H1 (cell line): ENCODE data around the gene CHMP4B. TPM values are rescaled to one million over a fixed set of nuclear protein-coding genes. Genes with fewer than 3 reads are reported as not detected.
A peak's percentile ranks its signal among the peaks of the same experiment; 100 is the strongest.

Source experiments
- CTCF ChIA-PET: fragments of 300-600 bp; sonication (Branson Sonifier 250); formaldehyde crosslinking; loops from one replicate; lab custom pipeline; 2021; ENCODE audit not compliant: partially characterized antibody; lab: Charles Lee
- POLR2A ChIA-PET: fragments of 300-600 bp; sonication (Branson Sonifier 250); formaldehyde crosslinking; loops from one replicate; lab custom pipeline; 2021; ENCODE audit warnings: inconsistent platforms; ENCODE audit not compliant: partially characterized antibody; lab: Charles Lee
- DNase-seq, 2 experiments: peaks; one replicate each; pipeline versions ENCODE4 v3.0.0 to v3.0.0-alpha.2; 2010 to 2022; ENCODE audit warnings: low spot score in 2 of 2, low read depth in 1 of 2, mixed read lengths in 1 of 2
- FAIRE-seq: peaks from 2 replicates; lab custom pipeline; 2011; peaks lifted over from hg19 to GRCh38; lab: Jason Lieb, UNC
- H2AFZ ChIP-seq: 2 replicates; pipeline ENCODE4 v1.8.1; 2012; ENCODE audit warnings: low read length, inconsistent platforms
- H2AK5ac ChIP-seq: 2 replicates; pipeline ENCODE4 v1.6.1; 2013; ENCODE audit warnings: low read depth, low read length
- H2BK120ac ChIP-seq: replicated peaks from 2 replicates; pipeline ENCODE3; 2013; ENCODE audit warnings: low read depth, low read length, inconsistent platforms
- H2BK12ac ChIP-seq: 2 replicates; pipeline ENCODE4 v1.6.1; 2013; ENCODE audit warnings: low read depth, low read length
- H2BK15ac ChIP-seq: 2 replicates; pipeline ENCODE4 v1.6.1; 2013; ENCODE audit warnings: low read length
- H2BK20ac ChIP-seq: 2 replicates; pipeline ENCODE4 v1.6.1; 2013; ENCODE audit warnings: low read length
- H2BK5ac ChIP-seq: 2 replicates; pipeline ENCODE4 v1.6.1; 2013; ENCODE audit warnings: low read depth, low read length
- H3K14ac ChIP-seq: 2 replicates; pipeline ENCODE4 v1.6.1; 2013; ENCODE audit warnings: inconsistent platforms; ENCODE audit not compliant: insufficient read length
- H3K18ac ChIP-seq: 2 replicates; pipeline ENCODE4 v1.6.1; 2013; ENCODE audit warnings: low read length; ENCODE audit errors: extremely low read depth
- H3K23ac ChIP-seq: 2 replicates; pipeline ENCODE4 v1.6.1; 2013; ENCODE audit warnings: inconsistent platforms; ENCODE audit not compliant: insufficient read length
- H3K23me2 ChIP-seq: 2 replicates; pipeline ENCODE4 v1.6.1; 2013; ENCODE audit warnings: low read depth, low read length
- H3K27ac ChIP-seq: 2 replicates; pipeline ENCODE4 v1.6.1; 2011; ENCODE audit warnings: low read depth, low read length, inconsistent platforms
- H3K27me3 ChIP-seq, 4 experiments: replicated peaks in 1 of 4; 1 replicate in 1 of 4; 2 replicates in 3 of 4; pipeline versions ENCODE4 v1.6.1 to v1.8.1; 2011 to 2013; ENCODE audit warnings: low read length in 3 of 4, mild to moderate bottlenecking in 3 of 4, inconsistent platforms in 2 of 4, mixed read lengths in 2 of 4, moderate library complexity in 1 of 4; ENCODE audit not compliant: control insufficient read depth in 3 of 4, insufficient read depth in 3 of 4; ENCODE audit errors: extremely low read depth in 1 of 4
- H3K36me3 ChIP-seq, 4 experiments: 2 replicates each; pipeline versions ENCODE4 v1.6.1 to v1.8.1; 2011 to 2013; ENCODE audit warnings: mild to moderate bottlenecking in 4 of 4, low read length in 3 of 4, moderate library complexity in 2 of 4, control low read depth in 1 of 4, inconsistent platforms in 1 of 4; ENCODE audit not compliant: insufficient read depth in 4 of 4, control insufficient read depth in 2 of 4
- H3K4ac ChIP-seq: replicated peaks from 2 replicates; pipeline ENCODE3; 2013; ENCODE audit warnings: low read length, low read depth, mixed read lengths, inconsistent platforms; ENCODE audit not compliant: insufficient read length
- H3K4me1 ChIP-seq, 4 experiments: replicated peaks in 1 of 4; 1 replicate in 1 of 4; 2 replicates in 3 of 4; pipeline versions ENCODE4 v1.6.1 to v1.8.1; 2011 to 2013; ENCODE audit warnings: low read length in 3 of 4, inconsistent platforms in 2 of 4, mixed read lengths in 1 of 4; ENCODE audit not compliant: insufficient read depth in 4 of 4, control insufficient read depth in 3 of 4
- H3K4me2 ChIP-seq, 2 experiments: 2 replicates each; pipeline versions ENCODE4 v1.6.1 to v1.8.1; 2011 to 2013; ENCODE audit warnings: low read depth in 2 of 2, low read length in 2 of 2, control low read depth in 1 of 2, inconsistent platforms in 1 of 2, mild to moderate bottlenecking in 1 of 2; ENCODE audit not compliant: insufficient read depth in 1 of 2
- H3K4me3 ChIP-seq, 4 experiments: fragments of 200-600, 300-600 bp in 1 of 4; sonication (generic), shearing (Covaris generic), sonication (Bioruptor Twin) in 1 of 4; 2 replicates each; pipeline versions ENCODE4 v1.5.1 to v1.8.1; 2011 to 2016; ENCODE audit warnings: low read length in 4 of 4, low read depth in 3 of 4, control low read depth in 2 of 4, inconsistent platforms in 2 of 4, mild to moderate bottlenecking in 2 of 4, mixed read lengths in 1 of 4, moderate library complexity in 1 of 4; ENCODE audit not compliant: insufficient read depth in 2 of 4; ENCODE audit errors: extremely low read depth in 1 of 4
- H3K56ac ChIP-seq: replicated peaks from 2 replicates; pipeline ENCODE3; 2013; ENCODE audit warnings: low read depth, mild to moderate bottlenecking, mixed read lengths, low read length, inconsistent platforms; ENCODE audit not compliant: insufficient read length
- H3K79me1 ChIP-seq: 2 replicates; pipeline ENCODE4 v1.6.1; 2013; ENCODE audit warnings: low read depth, low read length, control low read depth
- H3K79me2 ChIP-seq, 2 experiments: 2 replicates each; pipeline versions ENCODE4 v1.6.1 to v1.8.1; 2012 to 2013; ENCODE audit warnings: low read length in 2 of 2, mild to moderate bottlenecking in 2 of 2, inconsistent platforms in 1 of 2; ENCODE audit not compliant: insufficient read depth in 2 of 2, control insufficient read depth in 1 of 2
- H3K9ac ChIP-seq, 4 experiments: replicated peaks in 1 of 4; 1 replicate in 1 of 4; 2 replicates in 3 of 4; pipeline versions ENCODE4 v1.6.1 to v1.8.1; 2011 to 2013; ENCODE audit warnings: low read depth in 3 of 4, low read length in 3 of 4, control low read depth in 2 of 4, mild to moderate bottlenecking in 2 of 4, moderate library complexity in 2 of 4, inconsistent platforms in 1 of 4; ENCODE audit errors: extremely low read depth in 1 of 4
- H3K9me3 ChIP-seq, 2 experiments: 2 replicates each; pipeline versions ENCODE4 v1.6.1 to v1.8.1; 2012 to 2013; ENCODE audit warnings: mild to moderate bottlenecking in 2 of 2, moderate library complexity in 2 of 2, control low read depth in 1 of 2, inconsistent platforms in 1 of 2, low read depth in 1 of 2, low read length in 1 of 2, mixed read lengths in 1 of 2; ENCODE audit not compliant: insufficient read depth in 2 of 2
- H4K20me1 ChIP-seq, 2 experiments: replicated peaks in 1 of 2; 2 replicates each; pipeline versions ENCODE3 to v1.8.1; 2011 to 2013; ENCODE audit warnings: inconsistent platforms in 2 of 2, low read length in 2 of 2, mild to moderate bottlenecking in 1 of 2; ENCODE audit not compliant: insufficient read depth in 2 of 2, control insufficient read depth in 1 of 2
- H4K5ac ChIP-seq: 2 replicates; pipeline ENCODE4 v1.6.1; 2013; ENCODE audit warnings: low read length, low read depth, mixed read lengths, inconsistent platforms; ENCODE audit not compliant: insufficient read length
- H4K8ac ChIP-seq: 2 replicates; pipeline ENCODE4 v1.8.0; 2013; ENCODE audit warnings: mild to moderate bottlenecking, moderate library complexity, low read length, inconsistent platforms; ENCODE audit not compliant: insufficient read depth; ENCODE audit errors: extremely low read depth
- H4K91ac ChIP-seq: replicated peaks from 2 replicates; pipeline ENCODE3; 2013; ENCODE audit warnings: low read length, mixed read lengths, inconsistent platforms; ENCODE audit not compliant: insufficient read length
- ATF2 ChIP-seq: IDR thresholded peaks from 2 replicates; pipeline ENCODE4 v1.6.1; 2012; ENCODE audit warnings: low read length, inconsistent platforms
- CREB1 ChIP-seq: IDR thresholded peaks from 2 replicates; pipeline ENCODE4 v1.6.1; 2012; ENCODE audit warnings: inconsistent platforms
- EP300 ChIP-seq, 2 experiments: IDR thresholded peaks; 1 replicate in 1 of 2; 2 replicates in 1 of 2; pipeline ENCODE4 v1.6.1; 2011 to 2012; ENCODE audit warnings: low read depth in 2 of 2, low read length in 2 of 2, mild to moderate bottlenecking in 2 of 2, borderline replicate concordance in 1 of 2, inconsistent platforms in 1 of 2, moderate library complexity in 1 of 2
- GABPA ChIP-seq: IDR thresholded peaks from 2 replicates; pipeline ENCODE4 v1.6.1; 2011; ENCODE audit warnings: mild to moderate bottlenecking, low read length, moderate library complexity, borderline replicate concordance; ENCODE audit not compliant: insufficient read depth
- HDAC6 ChIP-seq: IDR thresholded peaks from one replicate; pipeline ENCODE4 v1.7.1; 2012; ENCODE audit warnings: low read depth, mild to moderate bottlenecking, inconsistent platforms, low read length, moderate library complexity
- JUN ChIP-seq: IDR thresholded peaks from 2 replicates; pipeline ENCODE4 v1.6.1; 2011; ENCODE audit warnings: low read depth, mild to moderate bottlenecking, improper control_type of control experiment, low read length
- MAX ChIP-seq: IDR thresholded peaks from 2 replicates; pipeline ENCODE4 v1.6.1; 2012; ENCODE audit warnings: inconsistent platforms
- POLR2A ChIP-seq, 2 experiments: IDR thresholded peaks; 1 replicate in 1 of 2; 2 replicates in 1 of 2; pipeline ENCODE4 v1.6.1; 2011; ENCODE audit warnings: low read depth in 2 of 2, low read length in 2 of 2, mild to moderate bottlenecking in 2 of 2; ENCODE audit errors: control extremely low read depth in 1 of 2
- POLR2AphosphoS5 ChIP-seq: IDR thresholded peaks from 2 replicates; pipeline ENCODE4 v1.6.1; 2011; ENCODE audit warnings: low read depth, low read length
- SP4 ChIP-seq: IDR thresholded peaks from 2 replicates; pipeline ENCODE4 v1.6.1; 2012; ENCODE audit warnings: low read length, inconsistent platforms
- SRF ChIP-seq: IDR thresholded peaks from 2 replicates; pipeline ENCODE4 v1.6.1; 2011; ENCODE audit warnings: mild to moderate bottlenecking, low read depth, low read length, moderate library complexity
- YY1 ChIP-seq: IDR thresholded peaks from 2 replicates; pipeline ENCODE4 v1.6.1; 2011; ENCODE audit warnings: low read depth, mild to moderate bottlenecking, low read length
- ZNF274 ChIP-seq: IDR thresholded peaks from 2 replicates; pipeline ENCODE4 v1.7.0; 2012; ENCODE audit warnings: low read length, borderline replicate concordance; ENCODE audit errors: extremely low read depth
- WGBS, 2 experiments: shearing (Covaris generic) in 1 of 2; methylation state at CpG; one replicate each; pipeline versions ENCODE4 v1.1.6 to v1.1.7; 2013 to 2015; ENCODE audit warnings: low lambda C conversion rate in 2 of 2, mixed read lengths in 2 of 2, inconsistent platforms in 1 of 2, low coverage in 1 of 2, missing lambda C conversion rate in 1 of 2; ENCODE audit not compliant: insufficient replicate concordance in 2 of 2, insufficient coverage in 1 of 2, insufficient read length in 1 of 2; ENCODE audit errors: extremely low coverage in 1 of 2, missing lambda C conversion rate in 1 of 2; 5-methylcytosine and 5-hydroxymethylcytosine counted together
- polyA plus RNA-seq, 7 experiments: library from polyadenylated mRNA; depleted of rRNA in 3 of 7; stranded (reverse) in 5 of 7; unstranded in 2 of 7; fragments of >200 nt in 5 of 7; fragments of 200-250 nt in 2 of 7; gene quantifications; 1 replicate in 5 of 7; 2 replicates in 1 of 7; 4 replicates in 1 of 7; pipeline versions ENCODE4 v1.2.1 to v1.2.3, GENCODE V29; 2011 to 2013; ENCODE audit warnings: missing spikeins in 2 of 7, mixed read lengths in 2 of 7
- total RNA-seq: library from RNA; stranded (reverse); fragmentation: NEBNext Ultra II Directional; extraction: Animal tissue kit (Norgen Biotek cat#: 25700); gene quantifications from 2 replicates; pipeline ENCODE4 v1.2.1, GENCODE V29; 2021

The CHMP4B gene
- total and polyA plus RNA-seq, 2 of the 8 experiments (the other 6 are each of a cell fraction or from before 2014, with no cell fraction given), result 38.6 to 66.3 TPM

- Histone ChIP-seq H3K4ac (no peak overlapping the region), H3K79me2 (peaks cover 17 to 38% of the 10 kb centered on the region in 2 experiments), H3K4me3 (no peak overlapping the region), H4K5ac (no peak overlapping the region), H4K91ac (no peak overlapping the region), H3K4me2 (no peak overlapping the region), H2BK12ac (no peak overlapping the region), H3K18ac (no peak overlapping the region), H3K9me3 (no peaks in the 10 kb centered on the region), H4K8ac (no peak overlapping the region), H3K4me1 (peaks cover 3 to 8% (median 6%) of the 10 kb centered on the region in 4 experiments; a peak in 6 of 7 replicates), H3K23me2 (peaks cover 9% of the 10 kb centered on the region), H2BK20ac (no peak overlapping the region), H2BK15ac (no peak overlapping the region), H3K27ac (no peak overlapping the region), H3K36me3 (peaks cover 0 to 2% (median 0%) of the 10 kb centered on the region in 4 experiments; a peak in 1 of 8 replicates), H3K27me3 (0 out of 7 replicates have a peak, but pooled peaks cover 0 to under 1% (median 0%) of the 10 kb centered on the region in 4 experiments), H3K79me1 (peaks cover 18% of the 10 kb centered on the region), H3K56ac (no peak overlapping the region), H2BK5ac (no peak overlapping the region), H3K9ac (no peak overlapping the region), H2AK5ac (no peak overlapping the region), H2BK120ac (no peak overlapping the region), H3K14ac (no peak overlapping the region), H3K23ac (no peak overlapping the region), H4K20me1 (peaks cover 9 to 14% of the 10 kb centered on the region in 2 experiments), H2AFZ (0 out of 2 replicates have a peak overlapping the region, but pooled peaks have one; percentile 7)
- DNase-seq (no peak), FAIRE-seq (no peak)
- ChIA-PET POLR2A (no interaction called here), CTCF (interaction anchor here (1.1 to 1.2 kb wide), 3 partner anchors 15 to 259 kb away, joined by 3 to 4 read pairs (median 3); no protein-coding TSS in a partner anchor)
- WGBS, 2 experiments, result 79% methylated on average over 5 of the region's 5 CpGs; no CpG with 5 or more reads in 1 of the 2 experiments
- TF ChIP-seq GABPA, result no peak
- no peak for TF ChIP-seq ZNF274
- TF ChIP-seq POLR2A (IDR thresholded peaks at IDR 0.05; ENCODE audit: control extremely low read depth in 1 of 2, low read depth in 2 of 2, low read length in 2 of 2), result no peak
- TF ChIP-seq ATF2, result no peak
- TF ChIP-seq SRF, result no peak
- no peak for TF ChIP-seq EP300 (IDR thresholded peaks at IDR 0.05; ENCODE audit: borderline replicate concordance in 1 of 2, low read depth in 2 of 2, low read length in 2 of 2)
- TF ChIP-seq JUN, result no peak
- TF ChIP-seq MAX, result no peak
- no peak for TF ChIP-seq CREB1
- no peak for TF ChIP-seq SP4
- TF ChIP-seq HDAC6, result no peak
- TF ChIP-seq POLR2AphosphoS5, result no peak
- no peak for TF ChIP-seq YY1
Observed at GRCh38 chr20:33810259-33810658, 889 bp upstream of the CHMP4B start.
